ENCODE data around the gene KCNE4. TPM values are rescaled to one million over a fixed set of nuclear protein-coding genes. Genes with fewer than 3 reads are reported as not detected.

Gene KCNE4
- polyA plus RNA-seq, 1 donor from 2014 or later: not detected

GRCh38 chr2:223032187-223033142, 19.5 kb upstream of the KCNE4 start:
- Mint-ChIP-seq H3K4me3 (no peak overlapping the region), H3K27me3 (peaks cover 5% of the 10 kb centered on the region)

GRCh38 chr2:223034221-223034975, 17.6 kb upstream of the KCNE4 start:
- peak overlapping the region in 2 of 3 donors; percentile 4 to 33 for H3K27ac Mint-ChIP-seq
- H3K36me3 Mint-ChIP-seq: no peaks in the 10 kb centered on the region
- no peaks in the 10 kb centered on the region for H3K4me1 Mint-ChIP-seq
- peaks cover 0 to 13% (median 4%) of the 10 kb centered on the region in 3 donors for H3K9me3 Mint-ChIP-seq
- H3K27me3 Mint-ChIP-seq: peaks cover 6% of the 10 kb centered on the region
- H3K4me3 Mint-ChIP-seq: no peak overlapping the region

More at GRCh38 chr2:223032187-223033142, 19.5 kb upstream of the KCNE4 start:
- Mint-ChIP-seq H3K36me3 (no peaks in the 10 kb centered on the region), H3K9me3 (peaks cover 0 to 13% (median 4%) of the 10 kb centered on the region in 3 donors), H3K27ac (no peak overlapping the region), H3K4me1 (no peaks in the 10 kb centered on the region)

GRCh38 chr2:223036790-223037444, 15.1 kb upstream of the KCNE4 start:
- H3K27ac Mint-ChIP-seq: no peak overlapping the region
- peaks cover 6% of the 10 kb centered on the region for H3K27me3 Mint-ChIP-seq
- no peaks in the 10 kb centered on the region for H3K36me3 Mint-ChIP-seq
- no peak overlapping the region for H3K4me3 Mint-ChIP-seq
- H3K4me1 Mint-ChIP-seq: no peaks in the 10 kb centered on the region
- H3K9me3 Mint-ChIP-seq: peaks cover 0 to 7% (median 4%) of the 10 kb centered on the region in 3 donors

- Mint-ChIP-seq H3K4me1 (no peaks in the 10 kb centered on the region), H3K36me3 (no peaks in the 10 kb centered on the region), H3K9me3 (peaks cover 0 to 2% (median 0%) of the 10 kb centered on the region in 3 donors), H3K27ac (no peak overlapping the region), H3K27me3 (peaks cover 6% of the 10 kb centered on the region), H3K4me3 (no peak overlapping the region)
Measured at GRCh38 chr2:223037445-223037800, 14.6 kb upstream of the KCNE4 start.

GRCh38 chr2:223039618-223040017, 12.4 kb upstream of the KCNE4 start:
- Mint-ChIP-seq H3K4me1 (no peaks in the 10 kb centered on the region), H3K4me3 (no peak overlapping the region), H3K9me3 (no peaks in the 10 kb centered on the region), H3K27me3 (peaks cover 6% of the 10 kb centered on the region), H3K36me3 (no peaks in the 10 kb centered on the region), H3K27ac (no peak overlapping the region)

- Mint-ChIP-seq H3K36me3 (no peaks in the 10 kb centered on the region), H3K4me1 (peaks cover 0 to 3% (median 0%) of the 10 kb centered on the region in 3 donors), H3K4me3 (no peak overlapping the region), H3K9me3 (no peaks in the 10 kb centered on the region), H3K27me3 (peaks cover 6% of the 10 kb centered on the region), H3K27ac (no peak overlapping the region)
Measured at GRCh38 chr2:223040527-223040926, 11.5 kb upstream of the KCNE4 start.

- Mint-ChIP-seq H3K9me3 (peaks cover 0 to 4% (median 0%) of the 10 kb centered on the region in 3 donors), H3K27ac (no peak overlapping the region), H3K27me3 (peaks cover 2% of the 10 kb centered on the region), H3K4me1 (peaks cover 0 to 3% (median 0%) of the 10 kb centered on the region in 3 donors), H3K36me3 (no peaks in the 10 kb centered on the region), H3K4me3 (no peak overlapping the region)
Measured at GRCh38 chr2:223041527-223042109, 10.4 kb upstream of the KCNE4 start.

- Mint-ChIP-seq H3K27me3 (peaks cover 2% of the 10 kb centered on the region), H3K9me3 (peaks cover 0 to 4% (median 0%) of the 10 kb centered on the region in 3 donors), H3K36me3 (no peaks in the 10 kb centered on the region), H3K27ac (no peak overlapping the region), H3K4me3 (no peak overlapping the region), H3K4me1 (peaks cover 0 to 3% (median 0%) of the 10 kb centered on the region in 3 donors)
Measured at GRCh38 chr2:223042284-223042683, 9.7 kb upstream of the KCNE4 start.

GRCh38 chr2:223042704-223043118, 9.3 kb upstream of the KCNE4 start:
- peaks cover 0 to 4% (median 0%) of the 10 kb centered on the region in 3 donors for H3K9me3 Mint-ChIP-seq
- no peak overlapping the region for H3K27ac Mint-ChIP-seq
- H3K4me1 Mint-ChIP-seq: peaks cover 0 to 3% (median 0%) of the 10 kb centered on the region in 3 donors
- H3K36me3 Mint-ChIP-seq: no peaks in the 10 kb centered on the region
- peaks cover 2% of the 10 kb centered on the region for H3K27me3 Mint-ChIP-seq
- no peak overlapping the region for H3K4me3 Mint-ChIP-seq

- Mint-ChIP-seq H3K9me3 (peaks cover 0 to 4% (median 0%) of the 10 kb centered on the region in 3 donors), H3K27me3 (peaks cover 3% of the 10 kb centered on the region), H3K36me3 (no peaks in the 10 kb centered on the region), H3K4me1 (peaks cover 0 to 3% (median 0%) of the 10 kb centered on the region in 3 donors), H3K4me3 (no peak overlapping the region), H3K27ac (no peak overlapping the region)
Measured at GRCh38 chr2:223043164-223043941, 8.6 kb upstream of the KCNE4 start.

- no peak overlapping the region for H3K27ac Mint-ChIP-seq
- peaks cover 0 to 3% (median 0%) of the 10 kb centered on the region in 3 donors for H3K4me1 Mint-ChIP-seq
- H3K9me3 Mint-ChIP-seq: peaks cover 0 to 4% (median 2%) of the 10 kb centered on the region in 3 donors
- peaks cover 2% of the 10 kb centered on the region for H3K27me3 Mint-ChIP-seq
- no peak overlapping the region for H3K4me3 Mint-ChIP-seq
- no peaks in the 10 kb centered on the region for H3K36me3 Mint-ChIP-seq
Measured at GRCh38 chr2:223044092-223044836, 7.7 kb upstream of the KCNE4 start.

- Mint-ChIP-seq H3K27ac (no peak overlapping the region), H3K4me1 (peaks cover 0 to 3% (median 0%) of the 10 kb centered on the region in 3 donors), H3K27me3 (peaks cover 2% of the 10 kb centered on the region), H3K9me3 (peaks cover 0 to 4% (median 2%) of the 10 kb centered on the region in 3 donors), H3K4me3 (no peak overlapping the region), H3K36me3 (peaks cover under 1% of the 10 kb centered on the region)
Measured at GRCh38 chr2:223044916-223045700, 6.9 kb upstream of the KCNE4 start.
